Right cardiac atrium (tissue), 5 donors: Measurements from ENCODE around the gene ANKRD55. TPM values are rescaled to one million over a fixed set of nuclear protein-coding genes. Genes with fewer than 3 reads are reported as not detected.
A peak's percentile ranks its signal among the peaks of the same experiment; 100 is the strongest.

Experiments used
- ATAC-seq, 2 donors: fragments of 200-7000 bp; cut with Tn5 transposase; one replicate each; pipeline versions ENCODE4 v1.8.0 to v1.9.1; 2020; ENCODE audit warnings: moderate library complexity in 2 of 2, mild to moderate bottlenecking in 1 of 2
- DNase-seq, 3 donors: peaks; one replicate each; pipeline ENCODE4 v3.0.0-alpha.2; 2020
- H3K27ac ChIP-seq: one replicate; pipeline ENCODE4 v1.5.1; 2013; ENCODE audit warnings: mild to moderate bottlenecking, low read length, control low read depth, moderate library complexity
- H3K27me3 ChIP-seq: one replicate; pipeline ENCODE4 v1.6.1; 2013; ENCODE audit not compliant: control insufficient read depth, insufficient read depth
- H3K4me1 ChIP-seq: one replicate; pipeline ENCODE4 v1.6.1; 2013; ENCODE audit warnings: low read length; ENCODE audit not compliant: control insufficient read depth, insufficient read depth
- H3K4me3 ChIP-seq: one replicate; pipeline ENCODE4 v1.5.1; 2013; ENCODE audit warnings: low read length, control low read depth
- H3K9me3 ChIP-seq: one replicate; pipeline ENCODE4 v1.6.1; 2013; ENCODE audit warnings: low read length; ENCODE audit not compliant: control insufficient read depth
- WGBS: extraction: QIAGEN DNeasy Blood & Tissue Kit; methylation state at CpG from one replicate; pipeline ENCODE4 v1.1.7; 2013; 5-methylcytosine and 5-hydroxymethylcytosine counted together
- intact Hi-C, 4 donors: fragments of 100-400 bp; cut with DNase I; formaldehyde crosslinking; loops; one replicate each; pipeline versions ENCODE4 v1.11.0 to v1.14.0; 2022 to 2023
- polyA plus RNA-seq: library from polyadenylated mRNA; stranded (reverse); fragments of 200-250 nt; gene quantifications from one replicate; pipeline ENCODE4 v1.2.3, GENCODE V29; 2013
- total RNA-seq, 4 donors: library from RNA; stranded (reverse); fragmentation: NEBNext Ultra II Directional; extraction: Animal tissue kit (Norgen Biotek cat#: 25700); gene quantifications; one replicate each; pipeline ENCODE4 v1.2.1, GENCODE V29; 2021
- donor health status: healthy with polysubstance abuse.
- donor health status: DM: no; HTN: yes; CAD: no.
- donor health status: DM: no; HTN: no; CAD: no.
- donor health status: DM: no; HTN: yes; CAD: no; lungs with severe emphysema.
- donor health status: DM: yes; HTN: yes; CAD: no.

The ANKRD55 gene
- total and polyA plus RNA-seq, 5 donors = 0.09 to 0.21 (median 0.20) TPM; not detected in 2

DNA sequence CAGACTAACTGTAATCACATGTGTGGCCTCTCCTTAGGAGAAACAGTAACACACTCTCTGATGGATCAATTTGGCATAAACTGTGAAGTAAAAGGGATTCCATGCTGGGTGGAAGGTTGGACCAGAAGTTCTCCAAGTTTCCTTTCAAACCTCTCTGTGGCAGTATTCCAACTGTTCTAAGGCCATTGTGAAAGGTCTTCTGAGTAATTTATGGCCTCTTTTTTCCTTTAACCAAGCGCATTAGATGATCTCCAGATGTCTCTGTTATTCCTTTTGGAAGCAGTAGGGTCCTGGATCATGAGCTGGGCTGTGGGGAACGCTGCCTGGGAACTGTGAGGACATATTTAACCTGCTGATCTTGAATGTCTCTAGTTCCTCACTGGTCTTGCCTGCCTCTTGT, 157.8 kb downstream of the ANKRD55 start:
- ATAC-seq (peak; percentile 52 to 61), DNase-seq (peak in 2 of 3 donors; percentile 24 to 68)
- Histone ChIP-seq H3K4me1 (peaks cover 4% of the 10 kb centered on the region), H3K9me3 (no peaks in the 10 kb centered on the region), H3K4me3 (no peak overlapping the region), H3K27ac (peak overlapping the region; percentile 17), H3K27me3 (no peaks in the 10 kb centered on the region)
- intact Hi-C loops = no loop called here
- WGBS = 66% methylated on average over 2 of the region's 2 CpGs

DNA sequence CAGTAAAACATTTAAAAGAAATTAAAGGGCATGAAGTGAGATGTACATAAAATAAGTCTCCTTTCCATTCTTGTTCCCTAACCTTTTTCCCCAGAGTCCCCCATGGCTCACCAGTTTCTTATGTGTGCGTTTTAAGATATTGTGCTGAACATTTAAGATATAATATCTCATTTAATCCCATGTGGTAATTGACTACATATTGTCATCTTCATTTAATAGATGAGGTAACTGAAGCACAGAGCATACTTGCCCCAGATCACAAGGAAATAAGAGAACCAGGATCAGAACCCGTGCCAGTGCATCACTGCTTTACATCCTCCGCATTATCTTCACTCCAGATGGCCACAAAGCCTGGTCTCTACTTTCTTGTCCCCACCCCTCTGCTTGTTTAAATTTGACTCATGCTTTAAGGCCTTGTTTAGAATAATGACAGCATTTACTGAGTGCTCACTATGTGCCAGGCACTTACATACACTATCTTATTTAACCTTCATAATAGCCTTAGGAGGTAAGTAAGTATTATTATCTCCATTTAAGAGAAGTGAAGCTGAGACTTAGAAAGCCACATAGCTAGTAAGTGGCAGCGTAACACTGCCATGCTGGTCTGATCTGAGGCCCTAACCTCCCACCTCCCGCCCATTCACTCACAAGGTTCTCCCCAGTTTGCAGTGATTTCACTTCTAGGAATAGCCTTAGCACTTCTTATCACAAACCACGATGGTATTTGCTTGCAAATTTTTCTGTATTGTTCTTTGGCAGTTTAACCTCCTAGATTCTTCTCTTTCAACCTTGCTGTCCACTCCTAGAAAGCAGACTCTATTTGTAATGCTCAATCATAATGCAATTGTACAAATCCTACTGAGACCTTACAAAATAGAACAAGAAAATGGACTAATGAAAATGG, 160.0 kb downstream of the ANKRD55 start:
- no peaks in the 10 kb centered on the region for H3K27me3 ChIP-seq
- DNase-seq (no peak), ATAC-seq (no peak)
- peaks cover 4% of the 10 kb centered on the region for H3K4me1 ChIP-seq
- 81% methylated on average over 6 of the region's 6 CpGs for WGBS
- intact Hi-C loops = no loop called here
- no peaks in the 10 kb centered on the region for H3K9me3 ChIP-seq
- no peak overlapping the region for H3K4me3 ChIP-seq
- no peak overlapping the region for H3K27ac ChIP-seq

DNA sequence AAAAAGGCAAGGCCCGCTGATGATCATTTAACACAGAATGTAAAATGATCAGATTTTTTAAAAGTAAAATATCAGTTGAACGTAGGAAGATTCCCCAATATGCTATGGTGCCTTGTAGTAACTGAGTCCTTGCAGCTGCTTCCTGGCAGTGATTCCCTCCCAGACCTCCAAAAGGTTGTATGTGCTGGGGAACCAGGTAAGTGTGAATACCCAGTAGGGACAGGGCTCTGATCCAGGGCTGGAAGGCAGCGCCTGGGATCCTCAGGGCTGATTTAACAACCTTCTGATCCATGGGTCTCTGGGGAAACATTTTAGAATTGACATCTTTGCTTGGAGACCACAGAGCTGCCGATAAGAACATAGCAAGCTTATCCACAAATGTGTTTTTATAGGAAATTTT, 161.7 kb downstream of the ANKRD55 start:
- Histone ChIP-seq H3K4me1 (peaks cover 4% of the 10 kb centered on the region), H3K27ac (peak overlapping the region; percentile 75), H3K9me3 (no peaks in the 10 kb centered on the region), H3K27me3 (no peaks in the 10 kb centered on the region), H3K4me3 (no peak overlapping the region)
- 53% methylated on average over 4 of the region's 4 CpGs for WGBS
- intact Hi-C loops = no loop called here
- DNase-seq = no peak
- ATAC-seq = no peak

DNA sequence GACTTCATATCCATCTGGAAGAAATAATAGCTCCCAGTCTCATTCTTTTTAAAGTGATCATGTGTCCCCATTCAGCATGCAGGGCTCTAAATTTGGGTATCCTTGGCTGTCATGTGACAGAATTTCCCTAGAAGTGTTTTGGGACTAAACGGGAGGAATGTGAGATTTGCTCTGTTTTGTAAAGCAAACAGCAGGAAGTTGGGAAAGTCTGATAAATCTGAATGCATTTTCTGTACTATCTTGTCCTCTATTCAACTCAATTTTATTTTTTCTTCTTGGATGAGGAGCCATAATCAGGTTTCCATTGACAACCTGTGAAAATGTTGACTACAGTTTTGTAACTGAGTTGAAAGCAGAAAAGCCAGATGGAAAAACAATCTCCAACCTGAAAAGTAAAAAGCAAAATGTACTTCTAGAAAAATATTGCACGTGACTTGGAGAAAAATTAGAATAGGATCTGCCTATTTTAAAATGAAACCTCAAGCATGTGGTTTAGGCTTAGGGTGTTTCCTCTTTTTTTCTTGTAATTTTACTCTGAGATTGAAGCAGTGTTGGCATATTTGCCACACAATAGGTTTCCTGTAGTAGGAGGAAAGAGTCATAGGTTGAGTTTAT, 162.2 kb downstream of the ANKRD55 start:
- intact Hi-C loops = no loop called here
- WGBS = 21% methylated on average over 2 of the region's 2 CpGs
- no peak for ATAC-seq

DNA sequence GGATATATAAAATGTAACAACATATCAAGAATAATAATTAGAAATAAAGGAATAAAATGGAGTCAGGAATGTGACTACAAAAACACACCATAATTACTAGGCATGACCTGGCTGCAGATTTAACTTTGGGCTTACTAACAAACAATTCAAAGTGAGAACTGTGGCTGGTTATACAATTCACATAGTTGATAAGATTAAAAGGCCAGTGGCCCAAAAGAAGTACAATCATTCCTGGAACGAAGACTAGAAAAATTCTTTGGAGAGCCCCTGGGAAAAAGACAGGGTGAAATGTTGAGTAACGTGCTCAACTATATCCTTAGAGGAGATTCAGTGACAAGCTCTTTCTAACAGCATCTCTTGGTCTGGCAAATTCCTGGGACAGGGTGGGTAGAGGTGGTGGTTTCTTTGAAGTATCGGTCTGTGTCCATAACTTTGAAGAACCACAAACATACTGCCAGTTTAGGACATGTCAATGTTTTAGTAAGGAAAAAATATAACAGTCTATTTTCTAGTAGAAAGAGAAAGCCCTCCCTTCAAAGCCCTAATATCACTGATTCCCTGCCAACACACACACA, 163.4 kb downstream of the ANKRD55 start:
- no peaks in the 10 kb centered on the region for H3K27me3 ChIP-seq
- intact Hi-C loops = no loop called here
- peaks cover 4% of the 10 kb centered on the region for H3K4me1 ChIP-seq
- H3K9me3 ChIP-seq = no peaks in the 10 kb centered on the region
- no peak overlapping the region for H3K27ac ChIP-seq
- ATAC-seq (peak; percentile 39 to 43), DNase-seq (no peak)
- WGBS = 52% methylated on average over 3 of the region's 3 CpGs
- no peak overlapping the region for H3K4me3 ChIP-seq

More for the DNA sequence above, 162.2 kb downstream of the ANKRD55 start:
- Histone ChIP-seq H3K27me3 (no peaks in the 10 kb centered on the region), H3K9me3 (no peaks in the 10 kb centered on the region), H3K27ac (no peak overlapping the region), H3K4me1 (peaks cover 4% of the 10 kb centered on the region), H3K4me3 (no peak overlapping the region)
- DNase-seq = no peak

DNA sequence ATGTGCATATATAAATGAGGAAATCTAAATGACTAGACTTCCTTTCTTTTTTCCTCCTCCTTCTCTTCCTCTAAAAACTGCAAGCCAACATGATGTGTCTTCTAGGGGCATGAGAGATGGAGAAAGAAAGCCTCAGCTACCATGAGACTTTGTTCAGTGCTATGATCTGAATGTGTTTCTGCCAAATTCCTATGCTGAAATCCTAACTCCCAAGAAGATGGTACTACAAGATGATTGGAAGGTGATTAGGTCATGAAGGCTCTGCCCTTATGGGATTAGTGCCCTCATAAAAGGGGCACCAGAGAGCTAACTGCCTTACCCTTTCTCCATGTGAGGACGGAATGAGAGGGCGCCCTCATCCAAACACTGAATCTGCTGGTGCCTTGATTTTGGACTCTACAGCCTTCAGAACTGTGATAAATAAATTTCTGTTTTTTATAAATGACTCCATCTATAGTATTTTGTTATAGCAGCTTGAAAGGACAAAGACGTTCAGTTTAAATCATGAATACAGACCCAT, 166.1 kb downstream of the ANKRD55 start:
- intact Hi-C loops = no loop called here
- no peak overlapping the region for H3K4me3 ChIP-seq
- DNase-seq (no peak), ATAC-seq (no peak)
- WGBS = 96% methylated on average over 3 of the region's 3 CpGs
- peaks cover 4% of the 10 kb centered on the region for H3K4me1 ChIP-seq
- H3K27ac ChIP-seq = no peak overlapping the region
- no peaks in the 10 kb centered on the region for H3K9me3 ChIP-seq
- H3K27me3 ChIP-seq = no peaks in the 10 kb centered on the region

DNA sequence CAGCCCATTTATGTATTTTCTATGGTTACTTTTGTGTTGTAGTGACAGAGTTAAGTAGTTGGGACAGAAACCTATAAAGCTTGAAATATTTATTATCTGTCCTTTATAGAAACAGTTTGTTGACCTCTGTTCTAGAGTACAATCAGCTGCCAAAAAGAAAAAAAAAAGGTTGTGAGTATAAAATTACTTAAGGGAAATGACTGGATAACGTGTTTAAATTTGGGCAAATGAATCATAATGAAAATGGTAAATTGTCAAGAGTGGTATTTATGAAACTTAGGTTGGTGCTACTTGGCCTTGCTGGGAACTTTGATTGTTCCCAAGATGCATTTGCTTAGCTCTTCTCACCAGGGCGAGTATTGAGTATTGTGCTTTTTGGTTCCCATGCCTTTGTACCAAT, 168.1 kb downstream of the ANKRD55 start:
- Histone ChIP-seq H3K27me3 (no peaks in the 10 kb centered on the region), H3K4me3 (no peak overlapping the region), H3K4me1 (no peaks in the 10 kb centered on the region), H3K9me3 (no peaks in the 10 kb centered on the region), H3K27ac (no peak overlapping the region)
- no peak for ATAC-seq
- DNase-seq = no peak
- intact Hi-C loops = no loop called here
- WGBS = 76% methylated on average over 2 of the region's 2 CpGs

DNA sequence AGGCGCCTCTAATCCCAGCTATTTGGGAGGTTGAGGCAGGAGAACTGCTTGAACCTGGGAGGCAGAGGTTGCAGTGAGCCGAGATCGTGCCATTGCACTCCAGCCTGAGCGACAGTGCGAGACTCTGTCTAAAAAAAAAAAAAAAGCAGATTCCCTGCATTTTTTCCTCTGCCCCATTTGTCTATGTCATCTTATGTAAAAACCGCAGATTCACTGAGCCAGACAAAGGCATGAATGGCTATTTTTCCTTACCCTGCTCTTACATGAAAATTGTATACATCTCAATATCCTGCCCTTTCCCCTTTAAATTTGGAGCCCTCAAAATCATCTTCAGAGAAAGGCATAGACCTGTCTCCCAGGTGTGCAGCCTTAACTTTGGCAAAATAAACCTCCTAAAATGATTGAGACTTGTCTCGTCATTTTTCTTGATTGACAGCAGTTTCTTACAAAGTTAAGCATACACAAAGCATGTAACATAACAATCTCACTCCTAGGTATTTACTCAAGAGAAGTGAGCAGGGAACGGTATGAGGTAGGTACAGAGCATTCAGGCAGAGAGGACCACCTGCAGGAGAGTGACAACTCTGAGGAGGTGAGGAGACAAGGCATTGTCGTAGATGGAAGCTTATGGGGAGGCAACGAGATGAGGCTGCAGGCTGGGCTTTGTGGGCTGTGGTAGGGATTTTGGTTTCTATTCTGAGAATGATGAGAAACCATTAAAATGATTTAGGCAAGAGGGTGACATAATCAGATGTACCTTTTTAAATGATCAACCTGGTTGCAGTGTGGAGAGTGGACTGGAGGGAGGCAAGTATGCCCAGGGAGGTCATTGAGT, 172.6 kb downstream of the ANKRD55 start:
- 83% methylated on average over 10 of the region's 10 CpGs for WGBS
- no peak overlapping the region for H3K4me3 ChIP-seq
- H3K4me1 ChIP-seq = peaks cover 2% of the 10 kb centered on the region
- H3K9me3 ChIP-seq = no peaks in the 10 kb centered on the region
- no peaks in the 10 kb centered on the region for H3K27me3 ChIP-seq
- H3K27ac ChIP-seq = no peak overlapping the region
- intact Hi-C loops = no loop called here
- no peak for ATAC-seq
- DNase-seq = no peak

DNA sequence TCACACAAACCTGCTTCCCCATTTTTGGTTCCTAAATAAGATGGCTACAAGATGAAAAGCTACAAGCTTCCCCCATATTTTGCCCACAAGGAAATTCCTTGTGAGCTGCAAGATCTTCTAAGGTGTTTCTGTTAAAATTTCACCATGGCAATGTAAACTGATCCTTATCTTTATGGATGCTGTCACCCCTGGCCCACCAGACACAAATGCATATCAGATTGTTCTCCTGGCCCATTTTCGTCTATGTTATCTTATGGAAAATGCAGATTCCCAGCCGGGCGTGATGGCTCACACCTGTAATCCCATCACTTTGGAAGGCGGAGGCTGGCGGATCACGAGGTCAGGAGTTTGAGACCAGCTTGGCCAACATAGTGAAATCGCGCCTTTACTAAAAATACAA, 173.3 kb downstream of the ANKRD55 start:
- H3K27me3 ChIP-seq = no peaks in the 10 kb centered on the region
- H3K9me3 ChIP-seq = no peaks in the 10 kb centered on the region
- H3K4me1 ChIP-seq = peaks cover 2% of the 10 kb centered on the region
- no peak overlapping the region for H3K4me3 ChIP-seq
- DNase-seq (no peak), ATAC-seq (no peak)
- 91% methylated on average over 8 of the region's 8 CpGs for WGBS
- intact Hi-C loops = no loop called here
- H3K27ac ChIP-seq = no peak overlapping the region

DNA sequence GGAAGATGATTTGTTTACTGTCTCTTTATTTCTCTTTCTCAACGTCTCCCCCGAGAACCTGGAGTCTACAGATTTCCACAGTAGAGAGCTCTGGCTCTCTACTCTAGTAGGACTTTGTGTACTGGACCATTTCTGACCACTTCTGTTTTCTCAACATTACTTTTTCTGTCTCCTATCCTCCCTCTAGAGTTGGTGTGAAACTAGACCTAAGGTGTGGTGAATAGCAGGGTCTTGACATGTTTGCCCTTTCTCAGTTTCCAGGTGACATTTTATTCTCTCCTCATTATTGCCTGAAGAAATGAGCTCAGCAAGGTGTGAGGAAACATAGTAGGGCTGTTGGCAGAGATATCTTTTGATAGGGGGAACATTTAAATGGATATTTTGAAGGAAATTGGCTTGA, 176.3 kb downstream of the ANKRD55 start:
- H3K9me3 ChIP-seq = peaks cover 2% of the 10 kb centered on the region
- 86% methylated on average over 2 of the region's 2 CpGs for WGBS
- intact Hi-C loops = no loop called here

More for the DNA sequence above, 176.3 kb downstream of the ANKRD55 start:
- ATAC-seq = no peak
- no peak for DNase-seq
- H3K4me1 ChIP-seq = peaks cover 2% of the 10 kb centered on the region
- H3K4me3 ChIP-seq = no peak overlapping the region
- H3K27me3 ChIP-seq = no peaks in the 10 kb centered on the region
- no peak overlapping the region for H3K27ac ChIP-seq
